Liver (tissue), 3 donors: ENCODE measurements around the gene CLDN6.

Source experiments
- HNF4G ChIP-seq: IDR thresholded peaks from 2 replicates; pipeline ENCODE4 v1.6.1; 2016; ENCODE audit warnings: antibody characterized with exemption
- NR2F2 ChIP-seq: IDR thresholded peaks from 2 replicates; pipeline ENCODE4 v1.6.1; 2016; ENCODE audit warnings: antibody characterized with exemption
- TAF1 ChIP-seq: conservative IDR thresholded peaks from 2 replicates; pipeline ENCODE4 v1.6.1; 2016; ENCODE audit warnings: antibody characterized with exemption, mild to moderate bottlenecking
- YY1 ChIP-seq: IDR thresholded peaks from 2 replicates; pipeline ENCODE4 v1.6.1; 2016; ENCODE audit warnings: antibody characterized with exemption, mild to moderate bottlenecking
- TF ChIP-seq, protein P1 (sequence below): fragments of 150-350 bp; IDR thresholded peaks from 2 replicates; pipeline ENCODE4 v1.5.1; 2017; ENCODE audit warnings: improper control_type of control experiment, low read depth, low read length; ENCODE audit not compliant: missing input control
- TF ChIP-seq, protein P2 (sequence below): IDR thresholded peaks from 2 replicates; pipeline ENCODE4 v1.6.1; 2016; ENCODE audit warnings: antibody characterized with exemption
- donor health status: healthy.
- donor health status: healthy.

DNA sequence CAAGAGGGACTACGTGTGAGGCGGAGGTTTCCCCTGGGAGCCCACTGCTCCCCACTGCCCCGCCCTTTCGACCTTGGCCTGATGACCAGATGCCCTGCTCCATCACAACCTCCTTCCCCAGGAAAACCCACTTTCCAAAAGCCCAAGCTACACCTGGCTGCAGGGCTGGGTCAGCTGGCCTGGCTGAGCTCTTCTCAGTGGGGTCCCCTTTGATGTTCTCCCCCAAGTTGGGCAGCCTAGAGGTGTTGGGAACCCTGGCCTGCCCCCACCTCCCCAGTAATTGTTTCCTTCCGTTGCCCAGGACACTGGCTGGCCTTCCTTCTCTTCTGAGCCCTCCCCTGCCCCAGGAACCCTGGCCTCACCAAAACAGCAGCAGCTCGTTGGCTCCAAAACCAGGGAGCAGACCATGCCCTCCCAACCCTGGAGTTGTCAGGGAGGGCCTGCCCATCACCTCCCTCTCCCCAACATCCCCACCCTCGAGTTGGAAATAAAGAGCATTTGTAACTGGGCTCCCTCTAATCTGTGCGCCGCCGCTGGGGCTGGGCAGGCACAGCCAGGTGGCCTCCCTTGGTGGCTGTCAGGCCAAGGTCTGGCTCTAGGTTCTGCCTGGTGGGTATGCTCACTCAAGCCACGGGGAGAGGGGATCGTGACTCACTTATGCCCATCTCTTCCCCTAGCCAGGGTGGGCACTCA lies 3.8 kb downstream of the CLDN6 start:
- TF ChIP-seq, protein P1, sequence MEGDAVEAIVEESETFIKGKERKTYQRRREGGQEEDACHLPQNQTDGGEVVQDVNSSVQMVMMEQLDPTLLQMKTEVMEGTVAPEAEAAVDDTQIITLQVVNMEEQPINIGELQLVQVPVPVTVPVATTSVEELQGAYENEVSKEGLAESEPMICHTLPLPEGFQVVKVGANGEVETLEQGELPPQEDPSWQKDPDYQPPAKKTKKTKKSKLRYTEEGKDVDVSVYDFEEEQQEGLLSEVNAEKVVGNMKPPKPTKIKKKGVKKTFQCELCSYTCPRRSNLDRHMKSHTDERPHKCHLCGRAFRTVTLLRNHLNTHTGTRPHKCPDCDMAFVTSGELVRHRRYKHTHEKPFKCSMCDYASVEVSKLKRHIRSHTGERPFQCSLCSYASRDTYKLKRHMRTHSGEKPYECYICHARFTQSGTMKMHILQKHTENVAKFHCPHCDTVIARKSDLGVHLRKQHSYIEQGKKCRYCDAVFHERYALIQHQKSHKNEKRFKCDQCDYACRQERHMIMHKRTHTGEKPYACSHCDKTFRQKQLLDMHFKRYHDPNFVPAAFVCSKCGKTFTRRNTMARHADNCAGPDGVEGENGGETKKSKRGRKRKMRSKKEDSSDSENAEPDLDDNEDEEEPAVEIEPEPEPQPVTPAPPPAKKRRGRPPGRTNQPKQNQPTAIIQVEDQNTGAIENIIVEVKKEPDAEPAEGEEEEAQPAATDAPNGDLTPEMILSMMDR = no peak
- TF ChIP-seq YY1 (no peak), NR2F2 (no peak), TAF1 (no peak), HNF4G (no peak)
- TF ChIP-seq, protein P2, sequence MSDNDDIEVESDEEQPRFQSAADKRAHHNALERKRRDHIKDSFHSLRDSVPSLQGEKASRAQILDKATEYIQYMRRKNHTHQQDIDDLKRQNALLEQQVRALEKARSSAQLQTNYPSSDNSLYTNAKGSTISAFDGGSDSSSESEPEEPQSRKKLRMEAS = no peak
